Neural crest cell (in vitro differentiated cells): ENCODE data around the gene MTCH1. TPM values are rescaled to one million over a fixed set of nuclear protein-coding genes. Genes with fewer than 3 reads are reported as not detected.

Source experiments
- DNase-seq: peaks from one replicate; pipeline ENCODE4 v3.0.0; 2021; ENCODE audit warnings: low read depth, mixed read lengths, low spot score
- H3K27ac Mint-ChIP-seq: one replicate; pipeline ENCODE4 v1.8.0; 2021; ENCODE audit warnings: mild to moderate bottlenecking, mixed read lengths; ENCODE audit not compliant: unreplicated experiment
- H3K27me3 Mint-ChIP-seq: 2 replicates; pipeline ENCODE4 v1.8.0; 2021; ENCODE audit warnings: low read depth, mild to moderate bottlenecking, mixed read lengths
- H3K36me3 Mint-ChIP-seq: 2 replicates; pipeline ENCODE4 v1.8.0; 2021; ENCODE audit warnings: low read depth, mild to moderate bottlenecking, mixed read lengths
- H3K4me1 Mint-ChIP-seq: 2 replicates; pipeline ENCODE4 v1.8.0; 2021; ENCODE audit warnings: mixed read lengths
- H3K4me3 Mint-ChIP-seq: one replicate; pipeline ENCODE4 v1.8.0; 2021; ENCODE audit warnings: mild to moderate bottlenecking, mixed read lengths
- H3K9me3 Mint-ChIP-seq: 2 replicates; pipeline ENCODE4 v1.8.0; 2021; ENCODE audit warnings: mixed read lengths
- total RNA-seq: library from RNA; stranded (reverse); gene quantifications from 2 replicates; pipeline ENCODE4 v1.2.1, GENCODE V29; 2021
- TF ChIP-seq, protein P1 (sequence below): fragments of 200-600 bp; sonication (generic); conservative IDR thresholded peaks from 2 replicates; pipeline ENCODE4 v1.5.0; 2021; ENCODE audit warnings: antibody characterized with exemption, mild to moderate bottlenecking

Gene MTCH1
- total RNA-seq, 1 donor from 2014 or later, result 193 TPM

DNA sequence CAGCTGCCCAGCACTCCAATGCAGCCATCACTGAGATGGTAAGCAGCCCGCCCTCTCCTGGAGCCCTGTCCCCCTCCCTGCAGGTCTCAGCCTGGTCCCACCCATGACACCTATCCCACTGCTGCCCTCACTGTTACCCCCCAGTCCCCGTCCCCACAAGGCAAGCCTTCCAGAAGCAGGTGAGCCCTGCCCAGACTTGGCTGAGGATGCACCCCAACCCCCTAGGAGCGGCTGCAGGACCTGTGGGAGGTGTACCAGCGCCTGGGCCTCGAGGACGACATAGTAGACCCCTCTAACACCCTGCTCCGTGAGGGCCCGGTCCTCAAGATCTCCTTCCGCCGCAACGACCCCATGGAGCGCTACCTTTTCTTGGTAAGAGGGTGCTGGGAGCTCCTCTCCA, 28.7 kb upstream of the MTCH1 start:
- no peak for DNase-seq
- Mint-ChIP-seq H3K9me3 (no peaks in the 10 kb centered on the region), H3K27me3 (no peaks in the 10 kb centered on the region), H3K36me3 (no peaks in the 10 kb centered on the region), H3K27ac (no peak overlapping the region), H3K4me1 (peaks cover 9% of the 10 kb centered on the region), H3K4me3 (no peak overlapping the region)
- TF ChIP-seq, protein P1, sequence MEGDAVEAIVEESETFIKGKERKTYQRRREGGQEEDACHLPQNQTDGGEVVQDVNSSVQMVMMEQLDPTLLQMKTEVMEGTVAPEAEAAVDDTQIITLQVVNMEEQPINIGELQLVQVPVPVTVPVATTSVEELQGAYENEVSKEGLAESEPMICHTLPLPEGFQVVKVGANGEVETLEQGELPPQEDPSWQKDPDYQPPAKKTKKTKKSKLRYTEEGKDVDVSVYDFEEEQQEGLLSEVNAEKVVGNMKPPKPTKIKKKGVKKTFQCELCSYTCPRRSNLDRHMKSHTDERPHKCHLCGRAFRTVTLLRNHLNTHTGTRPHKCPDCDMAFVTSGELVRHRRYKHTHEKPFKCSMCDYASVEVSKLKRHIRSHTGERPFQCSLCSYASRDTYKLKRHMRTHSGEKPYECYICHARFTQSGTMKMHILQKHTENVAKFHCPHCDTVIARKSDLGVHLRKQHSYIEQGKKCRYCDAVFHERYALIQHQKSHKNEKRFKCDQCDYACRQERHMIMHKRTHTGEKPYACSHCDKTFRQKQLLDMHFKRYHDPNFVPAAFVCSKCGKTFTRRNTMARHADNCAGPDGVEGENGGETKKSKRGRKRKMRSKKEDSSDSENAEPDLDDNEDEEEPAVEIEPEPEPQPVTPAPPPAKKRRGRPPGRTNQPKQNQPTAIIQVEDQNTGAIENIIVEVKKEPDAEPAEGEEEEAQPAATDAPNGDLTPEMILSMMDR, result no peak

DNA sequence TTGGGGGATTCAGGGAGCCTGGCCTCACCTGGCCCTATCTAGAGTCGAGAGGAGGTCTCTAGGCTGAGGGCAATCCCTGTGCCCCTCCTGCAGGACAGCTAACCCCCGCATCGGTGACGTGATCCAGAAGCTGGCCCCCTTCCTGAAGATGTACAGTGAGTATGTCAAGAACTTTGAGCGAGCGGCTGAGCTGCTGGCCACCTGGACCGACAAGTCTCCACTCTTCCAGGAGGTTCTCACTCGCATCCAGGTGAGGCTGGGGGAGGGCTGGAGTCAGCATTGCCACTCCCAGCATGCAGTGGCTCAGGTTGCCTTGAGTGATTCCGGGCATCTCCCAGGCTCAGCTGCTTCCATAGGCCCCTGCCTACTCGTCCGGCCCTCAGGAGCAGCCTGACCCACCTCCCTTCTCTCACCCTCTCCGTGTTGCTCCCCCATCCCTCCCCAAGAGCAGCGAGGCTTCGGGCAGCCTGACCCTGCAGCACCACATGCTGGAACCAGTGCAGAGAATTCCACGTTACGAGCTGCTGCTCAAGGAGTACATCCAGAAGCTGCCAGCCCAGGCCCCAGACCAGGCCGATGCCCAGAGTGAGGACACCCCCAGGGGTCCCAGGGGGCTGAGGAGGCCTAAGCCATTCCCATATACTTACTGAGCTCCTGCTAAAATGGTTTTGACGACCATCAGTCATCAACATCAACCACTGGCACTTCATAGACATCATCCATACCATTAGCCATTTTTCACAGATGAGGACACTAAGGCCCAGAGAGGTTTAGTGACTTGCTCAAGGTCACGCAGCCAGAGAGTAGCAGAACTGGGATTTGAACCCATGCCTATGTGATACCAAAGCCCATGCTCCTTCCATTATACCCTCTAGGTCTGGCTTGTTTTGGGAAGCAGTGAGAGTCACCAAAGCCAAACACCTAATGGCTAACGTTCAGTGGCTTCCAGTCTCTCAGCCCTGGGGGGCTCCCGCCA, 27.8 kb upstream of the MTCH1 start:
- Mint-ChIP-seq H3K9me3 (no peaks in the 10 kb centered on the region), H3K27ac (no peak overlapping the region), H3K36me3 (no peaks in the 10 kb centered on the region), H3K4me3 (no peak overlapping the region), H3K27me3 (no peaks in the 10 kb centered on the region), H3K4me1 (peaks cover 9% of the 10 kb centered on the region)
- no peak for DNase-seq
- TF ChIP-seq, protein P1, result no peak

DNA sequence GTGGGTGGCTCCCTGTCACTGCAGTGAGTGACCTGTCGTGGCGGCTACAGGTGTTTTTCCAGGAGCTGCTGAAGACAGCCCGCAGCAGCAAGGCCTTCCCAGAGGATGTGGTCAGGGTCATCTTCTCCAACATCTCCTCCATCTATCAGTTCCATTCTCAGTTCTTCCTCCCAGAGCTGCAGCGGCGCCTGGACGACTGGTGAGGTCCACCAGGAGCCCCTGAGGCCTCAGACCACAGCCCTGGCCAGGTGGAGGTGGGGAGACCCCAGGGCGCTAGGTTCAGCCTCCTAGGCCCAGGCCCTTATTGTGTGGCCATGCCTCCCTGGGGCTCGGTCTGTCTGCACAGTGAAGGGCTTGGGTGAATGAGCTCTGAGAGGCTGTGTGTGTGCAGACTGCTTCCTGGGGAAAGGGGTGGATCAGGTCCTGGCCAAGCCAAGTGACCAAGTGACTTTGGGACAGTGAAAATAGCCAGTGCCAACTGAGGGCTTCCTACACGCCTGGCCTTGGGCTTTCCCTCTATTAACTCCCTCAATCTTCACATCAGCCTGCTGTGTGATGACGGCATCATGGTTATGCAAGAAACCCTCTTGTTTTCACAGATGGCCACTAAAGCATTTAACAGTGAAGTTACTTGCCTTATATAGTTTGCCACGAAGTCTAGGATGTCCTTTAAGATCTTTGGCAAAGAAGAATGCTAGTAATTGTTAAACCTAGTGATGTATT, 25.8 kb upstream of the MTCH1 start:
- no peak overlapping the region for H3K27ac Mint-ChIP-seq
- H3K4me1 Mint-ChIP-seq, result peaks cover under 1% of the 10 kb centered on the region
- no peak overlapping the region for H3K4me3 Mint-ChIP-seq
- H3K36me3 Mint-ChIP-seq, result no peaks in the 10 kb centered on the region
- H3K27me3 Mint-ChIP-seq, result no peaks in the 10 kb centered on the region
- H3K9me3 Mint-ChIP-seq, result no peaks in the 10 kb centered on the region
- DNase-seq, result no peak
- TF ChIP-seq, protein P1, result no peak

DNA sequence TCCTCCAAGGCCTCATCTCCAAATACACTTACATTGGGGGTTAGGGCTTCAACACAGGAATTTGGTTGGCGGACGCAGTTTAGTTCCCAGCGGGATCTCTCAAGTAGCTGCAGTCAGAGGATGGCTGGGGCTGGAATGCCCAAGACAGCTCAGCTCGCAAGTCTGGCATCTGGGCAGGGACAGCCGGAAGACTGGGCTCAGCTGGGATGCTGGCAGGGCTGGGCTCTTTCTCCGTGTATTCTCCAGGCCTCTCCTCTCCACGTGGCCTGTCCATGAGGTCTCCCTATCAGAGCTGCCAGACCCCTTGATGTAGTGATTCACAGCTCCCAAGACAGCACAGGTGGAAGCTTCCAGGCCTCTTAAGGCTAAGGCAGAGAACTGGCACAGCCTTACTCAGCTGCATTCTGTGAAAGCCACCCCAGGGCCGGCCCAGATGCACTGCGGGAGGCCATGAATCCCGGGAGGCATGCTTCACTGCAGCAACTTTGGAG, 24.5 kb upstream of the MTCH1 start:
- H3K4me1 Mint-ChIP-seq, result no peaks in the 10 kb centered on the region
- H3K27ac Mint-ChIP-seq, result no peak overlapping the region
- H3K4me3 Mint-ChIP-seq, result no peak overlapping the region
- H3K9me3 Mint-ChIP-seq, result no peaks in the 10 kb centered on the region
- H3K27me3 Mint-ChIP-seq, result no peaks in the 10 kb centered on the region
- TF ChIP-seq, protein P1, result no peak
- DNase-seq, result no peak
- H3K36me3 Mint-ChIP-seq, result no peaks in the 10 kb centered on the region

DNA sequence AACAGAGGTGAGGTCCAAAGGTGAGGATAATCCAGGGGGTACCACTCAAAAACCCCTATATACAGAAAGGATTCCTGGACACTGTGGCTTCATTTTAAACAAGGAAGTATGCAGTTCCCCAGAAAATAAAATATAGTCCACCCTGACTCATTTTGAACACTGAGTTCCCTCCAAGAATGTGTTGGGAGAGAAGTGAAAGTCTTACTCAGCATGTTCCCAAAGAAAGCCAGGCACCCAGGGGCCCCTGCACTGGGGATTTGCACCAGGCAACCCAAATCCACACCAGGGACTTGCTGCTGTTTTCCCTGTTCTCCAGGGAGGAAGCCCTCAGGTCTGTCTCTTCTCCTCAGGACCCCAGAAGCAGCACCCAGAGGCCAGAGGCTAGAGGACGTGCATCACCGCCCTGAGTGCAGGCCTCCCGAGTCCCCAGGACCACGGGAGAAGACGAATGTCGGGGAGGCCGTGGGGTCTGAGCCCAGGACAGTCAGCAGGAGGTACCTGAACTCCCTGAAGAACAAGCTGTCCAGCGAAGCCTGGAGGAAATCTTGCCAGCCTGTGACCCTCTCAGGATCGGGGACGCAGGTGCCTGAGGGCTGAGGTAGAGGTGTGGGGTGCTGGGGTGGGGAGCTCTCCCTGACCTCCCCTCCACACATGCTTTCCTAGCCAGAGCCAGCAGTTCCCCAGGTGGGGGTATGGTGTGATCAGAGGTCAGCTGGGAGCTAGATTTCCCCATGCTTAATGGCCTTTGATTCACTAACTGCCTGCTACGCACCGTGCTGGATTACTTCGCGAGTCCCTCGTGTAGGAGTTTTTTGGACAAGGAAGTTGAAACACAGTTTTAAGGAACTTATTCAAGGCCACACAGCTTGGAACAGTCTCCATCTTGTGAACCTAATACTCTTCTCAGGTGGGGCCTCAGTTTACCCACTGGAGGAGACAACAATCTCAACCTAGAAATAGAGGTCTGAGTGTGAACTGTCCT, 22.8 kb upstream of the MTCH1 start:
- H3K4me1 Mint-ChIP-seq, result no peaks in the 10 kb centered on the region
- TF ChIP-seq, protein P1, result no peak
- no peak overlapping the region for H3K4me3 Mint-ChIP-seq
- no peaks in the 10 kb centered on the region for H3K9me3 Mint-ChIP-seq
- H3K27me3 Mint-ChIP-seq, result no peaks in the 10 kb centered on the region
- no peaks in the 10 kb centered on the region for H3K36me3 Mint-ChIP-seq
- DNase-seq, result no peak
- H3K27ac Mint-ChIP-seq, result no peak overlapping the region
